GM06990 (cell line): ENCODE measurements around the gene FBXL20.
"Not testable (repeated sequence)": the region's sequence is repeated elsewhere in the genome, so short reads cannot be mapped to it uniquely, and the experiment has no call there.

Experiments
- DNase-seq: peaks from one replicate; pipeline ENCODE4 v3.0.0-alpha.2; 2011; ENCODE audit not compliant: insufficient read length; ENCODE audit errors: extremely low read depth
- H3K27me3 ChIP-seq: replicated peaks from 2 replicates; pipeline ENCODE4 v1.6.0; 2011; ENCODE audit warnings: low read length; ENCODE audit not compliant: control insufficient read depth, insufficient read depth
- H3K36me3 ChIP-seq: 2 replicates; pipeline ENCODE4 v1.5.1; 2011; ENCODE audit warnings: low read length; ENCODE audit not compliant: control insufficient read depth, insufficient read depth
- H3K4me3 ChIP-seq: replicated peaks from 2 replicates; pipeline ENCODE4 v1.5.1; 2011; ENCODE audit warnings: low read depth, mild to moderate bottlenecking, control low read depth, low read length
- TF ChIP-seq, protein P1 (sequence below): IDR thresholded peaks from 2 replicates; pipeline ENCODE4 v1.5.1; 2011; ENCODE audit warnings: low read length, control low read depth, mild to moderate bottlenecking, inconsistent platforms; ENCODE audit not compliant: insufficient read depth, poor library complexity, severe bottlenecking

Gene FBXL20

GRCh38 chr17:39349246-39349645 is 52.2 kb downstream of the FBXL20 start:
- H3K4me3 ChIP-seq = no peak overlapping the region
- no peaks in the 10 kb centered on the region for H3K36me3 ChIP-seq
- TF ChIP-seq, protein P1, sequence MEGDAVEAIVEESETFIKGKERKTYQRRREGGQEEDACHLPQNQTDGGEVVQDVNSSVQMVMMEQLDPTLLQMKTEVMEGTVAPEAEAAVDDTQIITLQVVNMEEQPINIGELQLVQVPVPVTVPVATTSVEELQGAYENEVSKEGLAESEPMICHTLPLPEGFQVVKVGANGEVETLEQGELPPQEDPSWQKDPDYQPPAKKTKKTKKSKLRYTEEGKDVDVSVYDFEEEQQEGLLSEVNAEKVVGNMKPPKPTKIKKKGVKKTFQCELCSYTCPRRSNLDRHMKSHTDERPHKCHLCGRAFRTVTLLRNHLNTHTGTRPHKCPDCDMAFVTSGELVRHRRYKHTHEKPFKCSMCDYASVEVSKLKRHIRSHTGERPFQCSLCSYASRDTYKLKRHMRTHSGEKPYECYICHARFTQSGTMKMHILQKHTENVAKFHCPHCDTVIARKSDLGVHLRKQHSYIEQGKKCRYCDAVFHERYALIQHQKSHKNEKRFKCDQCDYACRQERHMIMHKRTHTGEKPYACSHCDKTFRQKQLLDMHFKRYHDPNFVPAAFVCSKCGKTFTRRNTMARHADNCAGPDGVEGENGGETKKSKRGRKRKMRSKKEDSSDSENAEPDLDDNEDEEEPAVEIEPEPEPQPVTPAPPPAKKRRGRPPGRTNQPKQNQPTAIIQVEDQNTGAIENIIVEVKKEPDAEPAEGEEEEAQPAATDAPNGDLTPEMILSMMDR = no peak
- no peak for DNase-seq
- H3K27me3 ChIP-seq = no peaks in the 10 kb centered on the region

DNA sequence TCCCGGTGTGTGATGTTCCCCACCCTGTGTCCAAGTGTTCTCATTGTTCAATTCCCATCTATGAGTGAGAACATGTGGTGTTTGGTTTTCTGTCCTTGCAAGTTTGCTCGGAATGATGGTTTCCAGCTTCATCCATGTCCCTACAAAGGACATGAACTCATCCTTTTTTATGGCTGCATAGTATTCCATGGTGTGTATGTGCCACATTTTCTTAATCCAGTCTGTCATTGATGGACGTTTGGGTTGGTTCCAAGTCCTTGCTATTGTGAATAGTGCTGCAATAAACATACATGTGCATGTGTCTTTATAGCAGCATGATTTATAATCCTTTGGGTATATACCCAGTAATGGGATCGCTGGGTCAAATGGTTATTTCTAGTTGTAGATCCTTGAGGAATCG is 54.6 kb downstream of the FBXL20 start:
- H3K4me3 ChIP-seq, H3K36me3 ChIP-seq, H3K27me3 ChIP-seq, DNase-seq: not testable (repeated sequence)

- Histone ChIP-seq H3K36me3 (no peaks in the 10 kb centered on the region), H3K4me3 (no peak overlapping the region), H3K27me3 (no peaks in the 10 kb centered on the region)
- DNase-seq = no peak
- TF ChIP-seq, protein P1 = no peak
Measured at GRCh38 chr17:39341541-39341940, 59.9 kb downstream of the FBXL20 start.

DNA sequence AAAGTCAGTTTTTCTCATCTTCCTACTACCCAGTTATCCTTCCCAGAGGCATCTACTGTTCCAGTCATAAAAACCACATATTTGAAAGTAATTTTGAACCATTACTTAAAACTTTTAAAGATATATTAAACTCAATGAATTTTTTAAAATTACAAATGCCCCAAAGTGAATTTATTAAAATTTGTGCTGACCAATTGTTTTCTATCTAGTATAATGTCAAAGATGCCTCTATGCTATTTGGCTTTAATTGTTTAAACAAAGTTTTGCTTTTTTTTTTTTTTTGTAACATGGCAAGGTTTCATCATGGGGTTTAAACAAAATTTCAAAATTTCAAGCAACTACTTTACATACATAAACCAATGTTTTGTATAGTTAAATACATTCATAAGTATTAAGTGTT is 60.7 kb downstream of the FBXL20 start:
- no peaks in the 10 kb centered on the region for H3K27me3 ChIP-seq
- TF ChIP-seq, protein P1 = no peak
- H3K4me3 ChIP-seq = no peak overlapping the region
- no peak for DNase-seq
- H3K36me3 ChIP-seq = no peaks in the 10 kb centered on the region

GRCh38 chr17:39339272-39339671 is 62.2 kb downstream of the FBXL20 start:
- Histone ChIP-seq H3K27me3 (no peaks in the 10 kb centered on the region), H3K4me3 (no peak overlapping the region), H3K36me3 (no peaks in the 10 kb centered on the region)
- TF ChIP-seq, protein P1 = no peak
- DNase-seq = no peak

DNA sequence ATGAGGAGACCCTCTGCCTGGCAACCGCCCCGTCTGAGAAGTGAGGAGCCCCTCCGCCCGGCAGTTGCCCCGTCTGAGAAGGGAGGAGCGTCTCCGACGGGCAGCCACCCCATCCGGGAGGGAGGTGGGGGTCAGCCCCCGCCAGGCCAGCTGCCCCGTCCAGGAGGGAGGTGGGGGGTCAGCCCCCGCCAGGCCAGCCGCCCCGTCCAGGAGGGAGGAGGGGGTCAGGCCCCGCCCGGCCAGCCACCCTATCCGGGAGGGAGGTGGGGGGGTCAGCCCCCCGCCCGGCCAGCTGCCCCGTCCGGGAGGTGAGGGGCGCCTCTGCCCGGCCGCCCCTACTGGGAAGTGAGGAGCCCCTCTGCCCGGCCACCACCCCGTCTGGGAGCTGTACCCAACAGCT is 63.8 kb downstream of the FBXL20 start:
- H3K27me3 ChIP-seq, H3K4me3 ChIP-seq, DNase-seq, H3K36me3 ChIP-seq: not testable (repeated sequence)

DNA sequence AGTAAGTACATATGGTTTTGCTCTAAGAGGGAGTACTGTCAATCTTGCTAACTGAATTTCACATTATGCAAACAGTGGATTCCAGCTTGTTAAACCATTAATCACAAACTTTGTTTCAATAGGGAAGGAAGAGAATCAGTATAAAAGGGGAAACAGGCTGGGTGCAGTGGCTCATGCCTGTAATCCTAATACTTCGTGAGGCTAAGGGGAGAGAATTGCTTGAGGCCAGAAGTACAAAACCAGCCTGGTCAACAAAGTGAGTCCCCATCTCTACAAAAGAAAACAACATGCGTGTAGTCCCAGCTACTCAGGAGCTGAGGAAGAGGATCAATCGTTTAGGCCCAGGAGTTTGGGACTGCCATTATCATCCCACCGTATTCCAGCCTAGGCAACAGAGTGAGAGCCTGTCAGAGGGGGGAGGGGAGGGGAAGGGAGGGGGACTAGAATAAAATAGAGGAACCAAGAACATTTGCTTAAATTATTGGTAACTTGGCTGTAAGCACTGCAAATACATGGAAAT is 65.7 kb downstream of the FBXL20 start:
- DNase-seq = no peak
- Histone ChIP-seq H3K36me3 (no peaks in the 10 kb centered on the region), H3K4me3 (no peak overlapping the region), H3K27me3 (no peaks in the 10 kb centered on the region)
- TF ChIP-seq, protein P1 = no peak

- not testable (repeated sequence) for DNase-seq, H3K27me3 ChIP-seq, H3K36me3 ChIP-seq, H3K4me3 ChIP-seq
Measured at GRCh38 chr17:39334008-39334744, 67.2 kb downstream of the FBXL20 start.
